HuH-7 (cell line): Measurements from ENCODE around the gene PYGM.
"Not testable (repeated sequence)": the region's sequence is repeated elsewhere in the genome, so short reads cannot be mapped to it uniquely, and the experiment has no call there.

Experiments used
- DNase-seq: peaks from one replicate; pipeline ENCODE4 v3.0.0; 2011; ENCODE audit warnings: low spot score

Gene PYGM

GRCh38 chr11:64716473-64717267 is 43.1 kb downstream of the PYGM start:
- no peak for DNase-seq

DNA sequence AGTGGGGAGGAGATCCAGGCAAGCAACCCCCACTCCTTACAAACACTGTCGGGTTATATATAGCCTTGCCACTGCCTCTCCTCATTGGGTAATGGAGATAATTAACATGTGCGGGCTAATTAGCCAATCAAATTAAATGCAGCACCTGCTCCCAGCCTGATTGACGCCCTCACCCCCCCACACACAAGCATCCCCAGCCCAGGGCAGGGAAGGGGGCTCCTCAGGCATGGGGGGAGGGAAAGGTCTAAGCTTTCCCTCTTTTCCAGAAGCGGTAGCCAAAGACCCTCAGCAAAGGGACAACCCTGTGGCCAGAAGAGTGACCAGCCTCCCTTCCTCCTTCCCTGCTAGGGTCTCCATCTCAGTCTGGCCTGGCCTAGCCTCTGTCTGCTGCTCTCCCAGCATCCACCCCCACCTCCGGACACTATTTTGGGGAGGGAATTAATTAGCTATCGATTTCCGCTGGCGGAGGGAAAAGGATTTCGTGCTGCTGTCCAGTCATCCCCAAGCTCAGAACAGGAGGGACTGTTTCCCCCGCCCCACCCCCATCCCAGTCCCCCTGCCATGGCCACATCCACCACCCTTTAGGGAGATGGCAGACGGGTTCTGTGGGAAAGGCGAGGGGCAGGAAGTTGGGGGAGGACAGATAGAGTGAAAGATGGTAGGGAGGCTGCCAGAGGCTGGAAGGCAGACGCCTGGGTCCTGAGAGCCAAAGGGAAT is 43.9 kb downstream of the PYGM start:
- DNase-seq: no peak

DNA sequence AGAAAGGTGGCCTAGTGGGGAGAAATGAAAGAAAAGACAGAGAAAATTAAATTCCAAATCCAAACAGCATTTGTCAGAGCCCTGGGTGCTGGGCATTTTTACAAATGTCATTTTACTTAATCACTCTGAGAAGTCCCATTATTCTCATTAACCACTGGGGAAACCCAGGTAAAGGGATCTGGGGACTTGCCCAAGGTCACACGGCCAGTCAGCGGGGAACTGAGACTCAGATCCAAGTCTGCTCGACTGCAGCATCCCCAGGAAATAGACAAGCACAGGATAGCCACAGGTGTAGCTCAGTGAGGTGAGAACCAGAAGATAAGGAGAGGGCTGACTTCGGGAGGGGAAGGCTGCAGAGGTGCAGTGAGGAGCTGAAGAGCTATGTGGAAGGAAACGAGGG is 44.7 kb downstream of the PYGM start:
- no peak for DNase-seq

DNA sequence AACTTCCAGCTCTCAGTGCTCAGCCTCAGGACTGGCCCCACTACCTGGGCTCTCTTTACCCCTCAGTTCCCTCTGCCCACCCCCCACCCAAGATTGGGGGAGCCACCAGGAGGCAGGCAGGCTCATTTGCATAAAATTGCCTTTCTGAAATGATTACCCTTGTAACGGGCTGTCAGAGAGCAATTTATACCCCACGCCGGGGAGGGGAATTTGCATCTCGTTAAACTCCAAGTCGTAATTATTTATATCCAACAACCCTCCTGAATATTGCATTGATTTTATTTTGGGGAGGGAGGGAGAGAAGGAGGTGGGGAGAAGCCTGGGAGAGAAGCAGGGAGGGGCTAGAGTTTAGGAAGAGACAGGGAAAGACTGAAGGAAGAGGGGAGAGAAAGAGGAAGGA is 45.1 kb downstream of the PYGM start:
- no peak for DNase-seq

- no peak for DNase-seq
These were observed 45.9 kb downstream of the PYGM start for GRCh38 chr11:64713781-64714363.

GRCh38 chr11:64713016-64713707 is 46.6 kb downstream of the PYGM start:
- no peak for DNase-seq

GRCh38 chr11:64712430-64713015 is 47.3 kb downstream of the PYGM start:
- DNase-seq: no peak

DNA sequence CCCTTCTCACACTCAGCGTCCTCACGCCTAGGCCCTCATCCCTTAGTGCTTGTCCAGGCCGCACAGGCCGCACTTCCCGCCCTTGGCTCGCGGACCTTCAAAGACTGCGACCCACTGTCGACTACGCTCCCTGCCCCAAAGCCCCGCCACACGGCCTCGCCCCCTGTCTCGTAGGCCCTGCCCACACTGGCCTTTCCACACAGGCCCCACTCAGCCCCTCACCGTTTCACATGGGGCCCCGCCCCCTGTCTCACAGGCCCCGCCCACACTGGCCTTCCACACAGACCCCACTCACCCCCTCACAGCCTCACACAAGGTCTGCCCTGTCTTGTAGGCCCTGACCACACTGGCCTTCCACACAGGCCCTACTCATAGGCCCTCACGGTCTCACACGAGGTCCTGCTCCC is 47.8 kb downstream of the PYGM start:
- no peak for DNase-seq

- no peak for DNase-seq
These were observed 48.4 kb downstream of the PYGM start for GRCh38 chr11:64711138-64711955.

- DNase-seq: no peak
These were observed 49.2 kb downstream of the PYGM start for GRCh38 chr11:64710418-64711137.

DNA sequence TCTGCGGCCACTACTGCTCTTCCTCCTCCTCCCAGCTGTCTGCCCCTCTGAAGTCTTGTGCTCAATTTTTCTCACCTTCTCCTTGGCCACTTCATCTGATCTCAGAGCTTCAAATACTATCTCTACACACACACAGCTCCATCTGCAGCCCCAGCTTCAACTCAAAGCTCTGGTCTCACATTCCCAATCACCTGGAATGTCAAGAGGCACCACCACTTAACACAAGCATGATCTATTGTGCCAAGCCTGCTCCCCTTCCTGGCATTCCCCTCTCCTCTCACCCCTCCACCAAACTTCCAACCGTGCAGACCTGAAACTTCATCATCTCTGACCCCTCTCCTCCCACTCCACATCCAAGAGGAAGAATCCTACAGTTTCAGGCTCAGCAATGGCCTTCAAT is 54.3 kb downstream of the PYGM start:
- no peak for DNase-seq

- DNase-seq: no peak
These were observed 56.7 kb downstream of the PYGM start for GRCh38 chr11:64703048-64703447.

DNA sequence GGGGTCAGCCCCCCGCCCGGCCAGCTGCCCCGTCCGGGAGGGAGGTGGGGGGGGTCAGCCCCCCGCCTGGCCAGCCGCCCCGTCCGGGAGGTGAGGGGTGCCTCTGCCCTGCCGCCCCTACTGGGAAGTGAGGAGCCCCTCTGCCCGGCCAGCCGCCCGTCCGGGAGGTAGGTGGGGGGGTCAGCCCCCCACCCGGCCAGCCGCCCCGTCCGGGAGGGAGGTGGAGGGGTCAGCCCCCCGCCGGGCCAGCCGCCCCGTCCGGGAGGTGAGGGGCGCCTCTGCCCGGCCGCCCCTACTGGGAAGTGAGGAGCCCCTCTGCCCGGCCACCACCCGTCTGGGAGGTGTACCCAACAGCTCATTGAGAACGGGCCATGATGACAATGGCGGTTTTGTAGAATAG is 57.8 kb downstream of the PYGM start:
- DNase-seq: not testable (repeated sequence)

DNA sequence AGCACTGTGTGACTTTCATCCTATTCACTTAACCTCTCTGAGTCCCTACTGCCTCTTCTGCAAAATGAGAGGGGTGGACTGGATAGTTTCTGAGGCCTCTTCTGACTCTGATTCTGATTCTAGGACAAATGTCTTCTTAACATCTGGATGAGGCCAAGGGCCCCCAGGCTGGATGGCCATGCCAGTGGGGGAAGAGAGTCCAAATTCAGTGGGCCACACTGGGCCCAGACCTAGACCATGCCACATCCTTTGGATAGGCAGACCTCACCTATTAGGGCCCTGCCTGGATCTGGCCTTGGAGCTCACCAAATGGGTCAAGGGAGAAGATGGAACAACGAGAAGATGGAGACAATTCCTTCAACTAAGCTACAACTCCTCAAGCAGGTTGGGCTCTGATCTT is 61.3 kb downstream of the PYGM start:
- DNase-seq: no peak

DNA sequence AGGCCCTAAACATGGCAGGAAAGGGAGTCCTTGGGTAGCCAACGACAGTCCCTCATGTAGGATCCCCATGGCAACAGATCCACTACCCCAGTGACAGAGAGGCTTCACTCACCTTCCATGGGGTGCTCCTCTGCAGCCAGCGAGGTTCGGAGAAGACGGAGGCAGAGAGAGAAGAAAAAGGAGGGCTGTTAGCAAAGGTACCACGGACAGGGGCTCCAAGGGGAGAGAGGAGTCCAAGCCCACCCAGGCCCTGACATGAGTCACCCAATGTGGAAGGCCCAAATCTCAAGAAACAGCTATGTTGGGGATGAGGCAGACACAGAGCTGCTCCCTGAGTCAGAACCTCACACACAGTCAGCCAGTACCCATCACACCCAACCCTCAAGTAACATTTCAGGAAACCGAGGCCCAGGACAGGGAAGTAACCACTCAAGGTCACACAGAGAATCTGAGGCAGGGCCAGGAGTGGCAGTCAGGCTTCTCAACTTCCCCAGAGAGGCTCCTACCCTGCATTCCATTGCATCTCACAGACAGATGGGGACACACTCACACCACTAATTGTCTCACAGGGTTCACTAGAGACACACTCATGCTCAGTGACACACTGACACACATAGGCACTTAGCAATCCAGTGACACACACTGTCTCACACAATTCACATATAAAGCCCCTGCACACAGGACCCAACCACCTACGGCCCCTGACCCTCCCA is 62.0 kb downstream of the PYGM start:
- DNase-seq: no peak
